SK-N-SH treated with all-trans-retinoic acid at 6 μM for 48 hours (cell line): ENCODE data around the gene UPK2.

Experiments
- ATAC-seq: fragments of 200-7000 bp; cut with Tn5 transposase; 3 replicates; pipeline ENCODE4 v1.9.1; 2020; ENCODE audit warnings: mild to moderate bottlenecking, moderate library complexity
- ARNTL ChIP-seq: fragments of 450-650 bp; formaldehyde crosslinking; IDR thresholded peaks from 2 replicates; pipeline ENCODE4 v1.5.0; 2020; ENCODE audit warnings: low read depth, mild to moderate bottlenecking, moderate library complexity, borderline replicate concordance
- BACH2 ChIP-seq: fragments of 250-450 bp; sonication (Bioruptor Pico); IDR thresholded peaks from 2 replicates; pipeline ENCODE4 v1.9.0; 2021; ENCODE audit warnings: mild to moderate bottlenecking, borderline replicate concordance
- CREB5 ChIP-seq: fragments of 250-450 bp; sonication (Bioruptor Pico); IDR thresholded peaks from 2 replicates; pipeline ENCODE4 v1.5.1; 2020; ENCODE audit warnings: low read depth, mild to moderate bottlenecking, moderate library complexity
- CSDC2 ChIP-seq: fragments of 250-450 bp; sonication (Bioruptor Pico); IDR thresholded peaks from 2 replicates; pipeline ENCODE4 v1.5.0; 2020; ENCODE audit warnings: mild to moderate bottlenecking, moderate library complexity
- CSRNP3 ChIP-seq: fragments of 250-450 bp; sonication (Bioruptor Pico); IDR thresholded peaks from 2 replicates; pipeline ENCODE4 v1.5.1; 2021; ENCODE audit warnings: mild to moderate bottlenecking, moderate library complexity
- ESRRG ChIP-seq: fragments of 250-450 bp; sonication (Bioruptor Pico); IDR thresholded peaks from 2 replicates; pipeline ENCODE4 v1.6.1; 2021; ENCODE audit warnings: mild to moderate bottlenecking
- GLIS3 ChIP-seq: fragments of 250-450 bp; sonication (Bioruptor Pico); IDR thresholded peaks from 2 replicates; pipeline ENCODE4 v1.5.0; 2020; ENCODE audit warnings: mild to moderate bottlenecking, moderate library complexity
- OSR1 ChIP-seq: fragments of 250-450 bp; sonication (Bioruptor Pico); IDR thresholded peaks from 2 replicates; pipeline ENCODE4 v1.8.0; 2022; ENCODE audit warnings: moderate library complexity, mild to moderate bottlenecking, inconsistent platforms
- PATZ1 ChIP-seq: fragments of 250-450 bp; sonication (Bioruptor Pico); IDR thresholded peaks from 2 replicates; pipeline ENCODE4 v1.8.0; 2020; ENCODE audit warnings: mild to moderate bottlenecking, moderate library complexity, borderline replicate concordance
- POU6F1 ChIP-seq: fragments of 250-450 bp; sonication (Bioruptor Pico); IDR thresholded peaks from 2 replicates; pipeline ENCODE4 v1.8.0; 2021; ENCODE audit warnings: low read depth, mild to moderate bottlenecking, moderate library complexity, borderline replicate concordance
- PPARA ChIP-seq: fragments of 250-450 bp; sonication (Bioruptor Pico); IDR thresholded peaks from 2 replicates; pipeline ENCODE4 v1.5.0; 2020; ENCODE audit warnings: mild to moderate bottlenecking, borderline replicate concordance
- SNAI2 ChIP-seq: fragments of 250-450 bp; sonication (Bioruptor Pico); IDR thresholded peaks from 2 replicates; pipeline ENCODE4 v1.5.0; 2020; ENCODE audit warnings: mild to moderate bottlenecking, moderate library complexity
- TCF4 ChIP-seq: fragments of 250-450 bp; sonication (Bioruptor Pico); IDR thresholded peaks from 2 replicates; pipeline ENCODE4 v1.8.0; 2021; ENCODE audit warnings: mild to moderate bottlenecking, moderate library complexity, borderline replicate concordance
- TOX ChIP-seq: fragments of 250-450 bp; sonication (Bioruptor Pico); IDR thresholded peaks from 2 replicates; pipeline ENCODE4 v1.8.0; 2021; ENCODE audit warnings: mild to moderate bottlenecking, moderate library complexity, borderline replicate concordance
- TSHZ2 ChIP-seq: fragments of 250-450 bp; sonication (Bioruptor Pico); IDR thresholded peaks from 2 replicates; pipeline ENCODE4 v1.5.0; 2020; ENCODE audit warnings: mild to moderate bottlenecking, moderate library complexity
- ZFP30 ChIP-seq: fragments of 450-650 bp; formaldehyde crosslinking; IDR thresholded peaks from 2 replicates; pipeline ENCODE4 v1.5.0; 2022; ENCODE audit warnings: mild to moderate bottlenecking, moderate library complexity
- ZNF565 ChIP-seq: fragments of 450-650 bp; formaldehyde crosslinking; conservative IDR thresholded peaks from 2 replicates; pipeline ENCODE4 v1.5.0; 2020; ENCODE audit warnings: low read depth, mild to moderate bottlenecking, moderate library complexity
- ZNF70 ChIP-seq: fragments of 450-650 bp; formaldehyde crosslinking; IDR thresholded peaks from 2 replicates; pipeline ENCODE4 v1.5.0; 2020; ENCODE audit warnings: mild to moderate bottlenecking, moderate library complexity
- ZNF8 ChIP-seq: fragments of 450-650 bp; formaldehyde crosslinking; IDR thresholded peaks from 2 replicates; pipeline ENCODE4 v1.5.0; 2020; ENCODE audit warnings: mild to moderate bottlenecking, moderate library complexity

The UPK2 gene

GRCh38 chr11:118935376-118935775, 20.7 kb upstream of the UPK2 start (continued):
- TF ChIP-seq CSRNP3 (CRISPR knock-in tag) (no peak), POU6F1 (no peak), ARNTL (CRISPR knock-in tag) (no peak), PATZ1 (CRISPR knock-in tag) (no peak)
- TF ChIP-seq, all 23 proteins: peak for 0

- ATAC-seq, result peak; percentile 80
- TF ChIP-seq ZFP30 (CRISPR knock-in tag), result no peak
- TF ChIP-seq TCF4 (CRISPR knock-in tag), result no peak
- no peak for TF ChIP-seq TOX (CRISPR knock-in tag)
- TF ChIP-seq CREB5 (CRISPR knock-in tag), result no peak
- no peak for TF ChIP-seq PPARA (CRISPR knock-in tag)
- no peak for TF ChIP-seq ARNTL (CRISPR knock-in tag)
- TF ChIP-seq ZNF8, result no peak
- TF ChIP-seq SNAI2 (CRISPR knock-in tag), result no peak
- no peak for TF ChIP-seq CSRNP3 (CRISPR knock-in tag)
- TF ChIP-seq GLIS3 (CRISPR knock-in tag), result no peak
- TF ChIP-seq ESRRG (CRISPR knock-in tag), result no peak
- no peak for TF ChIP-seq ZNF565 (CRISPR knock-in tag)
- TF ChIP-seq ZNF70 (CRISPR knock-in tag), result no peak
- no peak for TF ChIP-seq OSR1 (CRISPR knock-in tag)
- no peak for TF ChIP-seq PATZ1 (CRISPR knock-in tag)
- TF ChIP-seq, all 23 proteins: peak for 0
These were observed 17.4 kb upstream of the UPK2 start for GRCh38 chr11:118938491-118939403.

GRCh38 chr11:118939404-118939915, 16.6 kb upstream of the UPK2 start:
- ATAC-seq, result no peak; the same call in 2 of the 3 replicates
- TF ChIP-seq ARNTL (CRISPR knock-in tag) (no peak), ZNF8 (no peak), CSRNP3 (CRISPR knock-in tag) (no peak), ZNF70 (CRISPR knock-in tag) (no peak), BACH2 (CRISPR knock-in tag) (no peak), CSDC2 (CRISPR knock-in tag) (no peak), POU6F1 (no peak), TSHZ2 (CRISPR knock-in tag) (no peak)
